DND-41 (cell line): Measurements from ENCODE around the gene SLC8B1.

ENCODE experiments used
- ATAC-seq: fragments of 200-7000 bp; cut with Tn5 transposase; 3 replicates; pipeline ENCODE4 v1.9.1; 2021; ENCODE audit warnings: low read depth; ENCODE audit not compliant: insufficient read depth
- DNase-seq: peaks from one replicate; pipeline ENCODE4 v3.0.0-alpha.2; 2020
- H2AFZ ChIP-seq: 2 replicates; pipeline ENCODE4 v1.6.0; 2012; ENCODE audit warnings: low read depth, low read length
- H3K27ac ChIP-seq: 2 replicates; pipeline ENCODE4 v1.5.1; 2012; ENCODE audit warnings: low read length, inconsistent platforms
- H3K27me3 ChIP-seq: fragments of 200-600 bp; sonication (generic); 2 replicates; pipeline ENCODE4 v1.6.0; 2012; ENCODE audit warnings: low read length, mild to moderate bottlenecking, inconsistent platforms; ENCODE audit not compliant: insufficient read depth, poor library complexity
- H3K36me3 ChIP-seq: 2 replicates; pipeline ENCODE4 v1.5.1; 2012; ENCODE audit warnings: low read length, inconsistent platforms; ENCODE audit not compliant: insufficient read depth
- H3K4me1 ChIP-seq: 2 replicates; pipeline ENCODE4 v1.5.1; 2012; ENCODE audit warnings: mild to moderate bottlenecking, low read length; ENCODE audit not compliant: insufficient read depth
- H3K4me2 ChIP-seq: 2 replicates; pipeline ENCODE4 v1.6.0; 2012; ENCODE audit warnings: mild to moderate bottlenecking, moderate library complexity, low read length, inconsistent platforms; ENCODE audit not compliant: insufficient read depth
- H3K4me3 ChIP-seq, 2 experiments: fragments of 200-600 bp in 1 of 2; shearing (Covaris generic) in 1 of 2; 2 replicates each; pipeline ENCODE4 v1.5.1; 2012 to 2016; ENCODE audit warnings: inconsistent platforms in 2 of 2, low read length in 2 of 2, mild to moderate bottlenecking in 2 of 2, low read depth in 1 of 2, moderate library complexity in 1 of 2
- H3K79me2 ChIP-seq: 2 replicates; pipeline ENCODE4 v1.6.0; 2012; ENCODE audit warnings: low read length, inconsistent platforms; ENCODE audit not compliant: insufficient read depth
- H3K9ac ChIP-seq: 2 replicates; pipeline ENCODE4 v1.6.0; 2012; ENCODE audit warnings: low read depth, mild to moderate bottlenecking, inconsistent platforms, low read length, moderate library complexity
- H3K9me3 ChIP-seq: 2 replicates; pipeline ENCODE4 v1.5.1; 2012; ENCODE audit warnings: low read length, moderate library complexity, mild to moderate bottlenecking, inconsistent platforms; ENCODE audit not compliant: insufficient read depth, severe bottlenecking
- H4K20me1 ChIP-seq: 2 replicates; pipeline ENCODE4 v1.6.0; 2012; ENCODE audit warnings: low read length; ENCODE audit not compliant: insufficient read depth
- CTCF ChIP-seq: IDR thresholded peaks from 2 replicates; pipeline ENCODE4 v1.5.1; 2012; ENCODE audit warnings: borderline replicate concordance, low read length, moderate library complexity, mild to moderate bottlenecking; ENCODE audit not compliant: poor library complexity, severe bottlenecking; ENCODE audit errors: extremely low read depth
- EZH2 ChIP-seq: IDR thresholded peaks from 3 replicates; pipeline ENCODE4 v1.6.1; 2012; ENCODE audit warnings: borderline replicate concordance, low read depth, mild to moderate bottlenecking, moderate library complexity, low read length, inconsistent platforms; ENCODE audit not compliant: severe bottlenecking

The SLC8B1 gene

DNA sequence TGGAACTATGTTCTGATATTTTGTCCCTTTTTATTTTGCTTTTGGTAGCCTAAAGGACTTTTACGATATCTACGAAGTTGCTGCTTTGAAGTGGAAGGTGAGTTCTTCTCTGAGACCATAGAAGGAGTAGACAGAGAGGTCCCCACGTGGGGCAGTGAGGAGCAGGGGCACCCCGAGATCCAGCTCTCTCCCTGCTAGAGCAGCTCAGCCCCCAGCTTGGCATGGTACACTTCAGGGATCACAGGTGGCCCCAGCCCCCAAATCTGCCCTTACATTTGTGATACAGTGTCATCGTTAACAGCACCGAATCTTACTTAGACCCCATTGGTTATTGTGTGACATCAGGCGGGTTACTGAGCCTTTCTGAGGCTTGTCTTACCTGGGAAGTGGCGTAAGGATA is 56.8 kb downstream of the SLC8B1 start:
- H3K27me3 ChIP-seq = no peaks in the 10 kb centered on the region
- no peak for ATAC-seq
- no peaks in the 10 kb centered on the region; the same call in 1 of the 2 replicates for H4K20me1 ChIP-seq
- no peaks in the 10 kb centered on the region for H3K9me3 ChIP-seq
- H3K4me2 ChIP-seq = no peak overlapping the region
- H2AFZ ChIP-seq = no peak overlapping the region
- H3K36me3 ChIP-seq = peaks cover 53% of the 10 kb centered on the region
- DNase-seq = no peak
- H3K27ac ChIP-seq = 0 out of 2 replicates have a peak overlapping the region, but pooled peaks have one; percentile 32
- no peak overlapping the region for H3K4me3 ChIP-seq
- no peaks in the 10 kb centered on the region for H3K79me2 ChIP-seq
- TF ChIP-seq CTCF = no peak
- TF ChIP-seq EZH2 = no peak
- H3K4me1 ChIP-seq = no peaks in the 10 kb centered on the region
- H3K9ac ChIP-seq = no peak overlapping the region

DNA sequence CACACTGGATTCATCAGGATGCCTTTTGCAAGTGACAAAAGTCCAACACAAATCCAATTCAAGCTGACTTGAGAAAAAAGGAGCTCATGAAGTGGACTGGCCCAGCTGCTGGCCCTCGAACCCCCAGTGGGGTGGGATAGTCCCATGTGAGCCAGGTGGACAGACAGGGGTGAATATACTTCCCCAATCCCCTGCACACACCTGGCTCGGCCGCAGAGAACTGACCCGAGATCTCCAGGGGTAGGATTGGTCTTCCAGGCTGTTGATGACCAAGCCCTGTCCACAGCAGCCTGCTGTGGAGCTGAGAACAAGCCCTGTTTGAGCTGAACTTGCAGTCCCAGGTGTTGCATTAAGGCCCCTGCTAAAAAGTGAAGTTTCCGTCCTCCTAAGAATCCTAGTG is 57.4 kb downstream of the SLC8B1 start:
- Histone ChIP-seq H3K4me3 (no peak overlapping the region), H4K20me1 (no peaks in the 10 kb centered on the region; the same call in 1 of the 2 replicates), H3K9me3 (no peaks in the 10 kb centered on the region), H3K9ac (no peak overlapping the region), H3K79me2 (no peaks in the 10 kb centered on the region), H3K4me2 (no peak overlapping the region), H3K27ac (peak overlapping the region; percentile 32; the same call in 1 of the 2 replicates), H2AFZ (no peak overlapping the region), H3K36me3 (peaks cover 60% of the 10 kb centered on the region), H3K4me1 (no peaks in the 10 kb centered on the region), H3K27me3 (no peaks in the 10 kb centered on the region)
- TF ChIP-seq EZH2 = no peak
- no peak for TF ChIP-seq CTCF
- ATAC-seq (no peak), DNase-seq (no peak)

DNA sequence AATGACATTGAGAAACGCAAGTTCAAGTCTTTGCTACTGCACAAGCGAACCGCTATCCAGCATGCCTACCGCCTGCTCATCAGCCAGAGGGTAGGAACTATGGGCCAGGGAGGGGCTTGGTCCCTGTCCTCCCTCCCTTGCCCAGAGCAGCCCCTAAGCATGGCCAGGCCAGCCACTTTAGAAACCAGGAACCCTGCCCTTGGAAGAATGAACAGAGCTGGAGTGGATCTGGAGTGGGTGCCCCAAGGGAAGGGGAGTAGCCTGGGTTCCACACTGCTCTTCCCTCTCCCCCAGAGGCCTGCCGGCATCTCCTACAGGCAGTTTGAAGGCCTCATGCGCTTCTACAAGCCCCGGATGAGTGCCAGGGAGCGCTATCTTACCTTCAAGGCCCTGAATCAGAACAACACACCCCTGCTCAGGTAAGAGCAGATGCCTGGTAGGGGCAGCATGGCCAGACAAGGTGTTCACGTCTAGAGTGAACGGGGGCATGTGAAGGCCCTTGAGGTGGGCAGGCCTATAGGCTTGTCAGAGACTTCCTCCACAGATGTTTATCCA is 57.9 kb downstream of the SLC8B1 start:
- no peaks in the 10 kb centered on the region for H3K9me3 ChIP-seq
- H3K79me2 ChIP-seq = no peaks in the 10 kb centered on the region
- no peak overlapping the region for H3K4me2 ChIP-seq
- H3K27me3 ChIP-seq = no peaks in the 10 kb centered on the region
- no peak overlapping the region for H2AFZ ChIP-seq
- H3K36me3 ChIP-seq = peaks cover 64% of the 10 kb centered on the region
- no peak for TF ChIP-seq EZH2
- no peak for TF ChIP-seq CTCF
- no peak overlapping the region for H3K9ac ChIP-seq
- H3K27ac ChIP-seq = peak overlapping the region; percentile 46
- ATAC-seq (no peak), DNase-seq (no peak)
- H3K4me3 ChIP-seq = no peak overlapping the region
- no peaks in the 10 kb centered on the region; the same call in 1 of the 2 replicates for H4K20me1 ChIP-seq
- H3K4me1 ChIP-seq = no peaks in the 10 kb centered on the region
